ENCODE results near the gene MS4A18. TPM values are rescaled to one million over a fixed set of nuclear protein-coding genes. Genes with fewer than 3 reads are reported as not detected.
"Not testable (repeated sequence)": the region's sequence is repeated elsewhere in the genome, so short reads cannot be mapped to it uniquely, and the experiment has no call there.

The MS4A18 gene
- total RNA-seq, 1 experiment from 2014 or later, result not detected

GRCh38 chr11:60713423-60713822, 11.1 kb upstream of the MS4A18 start:
- RAD21 ChIA-PET (ENCODE audit: low non-redundant PET in 1 of 2, low total read pairs in 2 of 2, uncharacterized antibody in 2 of 2, unreplicated experiment in 2 of 2); CTCF ChIA-PET; H3K4me1 ChIP-seq (ENCODE audit: control insufficient read depth in 1 of 2, insufficient read depth in 2 of 2, low read length in 2 of 2): not testable (repeated sequence)

GRCh38 chr11:60717956-60718355, 6.6 kb upstream of the MS4A18 start:
- H2AFZ ChIP-seq (ENCODE audit: low read depth, low read length, poor library complexity, severe bottlenecking), result no peak overlapping the region
- ChIA-PET POLR2A (no interaction called here), CTCF (no interaction called here), RAD21 (ENCODE audit: low non-redundant PET in 1 of 2, low total read pairs in 2 of 2, uncharacterized antibody in 2 of 2, unreplicated experiment in 2 of 2) (no interaction called here)
- H3K79me2 ChIP-seq (ENCODE audit: insufficient read depth, low read length), result no peaks in the 10 kb centered on the region
- no peak overlapping the region for H3K27ac ChIP-seq (ENCODE audit: low read depth, low read length)
- H3K9me2 ChIP-seq (ENCODE audit: insufficient read depth), result no peaks in the 10 kb centered on the region
- H3K4me2 ChIP-seq (ENCODE audit: low read length), result no peak overlapping the region
- H3K4me1 ChIP-seq (ENCODE audit: control insufficient read depth in 1 of 2, insufficient read depth in 2 of 2, low read length in 2 of 2), result no peaks in the 10 kb centered on the region
- H3K9me3 ChIP-seq (ENCODE audit: control insufficient read depth in 1 of 2, insufficient read depth in 1 of 2, low read depth in 1 of 2, low read length in 2 of 2), result no peaks in the 10 kb centered on the region
- BruUV-seq (replicated peaks), result no TSS peak
- DNase-seq (ENCODE audit: low read depth, low spot score) (no peak), ATAC-seq (no peak)
- H3K36me3 ChIP-seq (ENCODE audit: control insufficient read depth in 1 of 2, insufficient read depth in 2 of 2, low read length in 2 of 2), result no peaks in the 10 kb centered on the region
- intact Hi-C loops (cut with micrococcal nuclease), result no loop called here
- no peaks in the 10 kb centered on the region for H4K20me1 ChIP-seq (ENCODE audit: insufficient read depth)
- no peak overlapping the region for H3K9ac ChIP-seq (ENCODE audit: low read length)
- H3K27me3 ChIP-seq (ENCODE audit: insufficient read depth, low read length), result peaks cover 7% of the 10 kb centered on the region; the same call in 1 of the 2 replicates
- H3K4me3 ChIP-seq (replicated peaks in 1 of 2; ENCODE audit: low read depth in 1 of 2, low read length in 2 of 2), result no peak overlapping the region
- TF ChIP-seq SIN3A (IDR thresholded peaks at IDR 0.05; ENCODE audit: low read depth), result no peak
- no peak for TF ChIP-seq FOSL1 (IDR thresholded peaks at IDR 0.05; ENCODE audit: low read depth)
- no peak for TF ChIP-seq TCF7L2 (IDR thresholded peaks at IDR 0.05; ENCODE audit: borderline replicate concordance, extremely low read depth, insufficient read depth, insufficient read length)
- TF ChIP-seq ZBTB33 (IDR thresholded peaks at IDR 0.05; ENCODE audit: extremely low read depth, insufficient replicate concordance, low read length), result no peak
- no peak for TF ChIP-seq ZNF274 (IDR thresholded peaks at IDR 0.05; ENCODE audit: low read depth, low read length)
- TF ChIP-seq CEBPB (IDR thresholded peaks at IDR 0.05; ENCODE audit: low read depth), result no peak
- no peak for TF ChIP-seq YY1 (IDR thresholded peaks at IDR 0.05; ENCODE audit: extremely low read depth, insufficient replicate concordance, low read depth, low read length)
- no peak for TF ChIP-seq CTCF (IDR thresholded peaks at IDR 0.05 in 2 of 3, conservative IDR thresholded peaks at IDR 0.05 in 1 of 3; ENCODE audit: borderline replicate concordance in 1 of 3, insufficient read depth in 1 of 3, low read depth in 2 of 3, low read length in 2 of 3)
- TF ChIP-seq CBX3 (IDR thresholded peaks at IDR 0.05; ENCODE audit: low read depth), result no peak
- no peak for TF ChIP-seq MAX (IDR thresholded peaks at IDR 0.05)
- no peak for TF ChIP-seq REST (IDR thresholded peaks at IDR 0.05; ENCODE audit: low read depth)
- TF ChIP-seq EGR1 (IDR thresholded peaks at IDR 0.05; ENCODE audit: low read depth), result no peak
- no peak for TF ChIP-seq RAD21 (IDR thresholded peaks at IDR 0.05; ENCODE audit: low read depth)

More at GRCh38 chr11:60713423-60713822, 11.1 kb upstream of the MS4A18 start:
- BruUV-seq (replicated peaks); H3K9ac ChIP-seq (ENCODE audit: low read length); POLR2A ChIA-PET; H3K79me2 ChIP-seq (ENCODE audit: insufficient read depth, low read length); ATAC-seq; H3K9me3 ChIP-seq (ENCODE audit: control insufficient read depth in 1 of 2, insufficient read depth in 1 of 2, low read depth in 1 of 2, low read length in 2 of 2); intact Hi-C loops (cut with micrococcal nuclease); H3K27me3 ChIP-seq (ENCODE audit: insufficient read depth, low read length); DNase-seq (ENCODE audit: low read depth, low spot score); H3K4me3 ChIP-seq (replicated peaks in 1 of 2; ENCODE audit: low read depth in 1 of 2, low read length in 2 of 2); H3K27ac ChIP-seq (ENCODE audit: low read depth, low read length); H2AFZ ChIP-seq (ENCODE audit: low read depth, low read length, poor library complexity, severe bottlenecking); H3K9me2 ChIP-seq (ENCODE audit: insufficient read depth); H3K4me2 ChIP-seq (ENCODE audit: low read length); H3K36me3 ChIP-seq (ENCODE audit: control insufficient read depth in 1 of 2, insufficient read depth in 2 of 2, low read length in 2 of 2); H4K20me1 ChIP-seq (ENCODE audit: insufficient read depth): not testable (repeated sequence)

Data from HCT116 (cell line).